Activated B cell treated with CpG ODN at 0.5 μM for 24 hours (primary cell): ENCODE results near the gene CDC7. TPM values are rescaled to one million over a fixed set of nuclear protein-coding genes. Genes with fewer than 3 reads are reported as not detected.

Source experiments
- ATAC-seq: fragments of 200-7000 bp; cut with Tn5 transposase; one replicate; pipeline ENCODE4 v1.10.0; 2021; ENCODE audit warnings: low read depth, mild to moderate bottlenecking, moderate library complexity
- CTCF ChIA-PET: fragments of 350-600 bp; sonication (Branson Sonifier 250); formaldehyde crosslinking; loops from one replicate; lab custom pipeline; 2021; ENCODE audit warnings: antibody characterized with exemption; lab: Charles Lee
- POLR2A ChIA-PET: fragments of 350-600 bp; sonication (Branson Sonifier 250); formaldehyde crosslinking; loops from one replicate; lab custom pipeline; 2021; ENCODE audit warnings: antibody characterized with exemption; lab: Charles Lee
- DNase-seq: peaks from one replicate; pipeline ENCODE4 v3.0.0; 2022
- H3K27ac Mint-ChIP-seq: one replicate; pipeline ENCODE4 v1.8.0; 2020; ENCODE audit warnings: mixed read lengths
- H3K27me3 Mint-ChIP-seq: one replicate; pipeline ENCODE4 v1.8.0; 2021; ENCODE audit warnings: mixed read lengths
- H3K36me3 Mint-ChIP-seq: one replicate; pipeline ENCODE4 v1.8.0; 2021; ENCODE audit warnings: low read depth, mixed read lengths
- H3K4me1 Mint-ChIP-seq: one replicate; pipeline ENCODE4 v1.8.0; 2021; ENCODE audit warnings: mixed read lengths
- H3K4me3 Mint-ChIP-seq: one replicate; pipeline ENCODE4 v1.8.0; 2020; ENCODE audit warnings: mild to moderate bottlenecking, mixed read lengths
- H3K9me3 Mint-ChIP-seq: one replicate; pipeline ENCODE4 v1.8.0; 2020; ENCODE audit warnings: mixed read lengths
- intact Hi-C: fragments of 100-400 bp; cut with micrococcal nuclease; formaldehyde crosslinking; loops from one replicate; pipeline ENCODE4 v1.15.1; 2024
- total RNA-seq: library from RNA; stranded (reverse); gene quantifications from 2 replicates; pipeline ENCODE4 v1.2.3, GENCODE V29; 2022
- TF ChIP-seq, protein P1 (sequence below): fragments of 200-600 bp; IDR thresholded peaks from one replicate; pipeline ENCODE4 v1.8.0; 2022; ENCODE audit warnings: antibody characterized with exemption, mild to moderate bottlenecking

Gene CDC7
- total RNA-seq, 1 donor from 2014 or later, result 7.3 TPM

DNA sequence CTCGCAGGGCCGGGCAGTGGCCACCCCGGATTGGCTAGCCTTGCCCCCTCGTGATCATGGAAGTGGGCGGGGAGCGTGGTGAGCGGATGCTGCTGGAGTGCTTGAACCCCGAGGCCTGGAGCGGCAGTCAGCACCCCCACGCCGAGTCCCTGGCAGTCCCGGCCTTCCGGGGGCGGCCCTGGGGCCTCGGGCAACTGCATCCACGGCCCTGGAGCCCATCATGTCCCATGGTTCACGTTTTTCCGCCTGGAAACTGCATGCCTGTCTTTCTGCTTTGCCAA lies 45.6 kb downstream of the CDC7 start:
- Mint-ChIP-seq H3K36me3 (no peaks in the 10 kb centered on the region), H3K9me3 (no peaks in the 10 kb centered on the region), H3K27ac (no peak overlapping the region), H3K4me3 (no peak overlapping the region), H3K27me3 (peaks cover 10% of the 10 kb centered on the region), H3K4me1 (peaks cover 11% of the 10 kb centered on the region)
- TF ChIP-seq, protein P1, sequence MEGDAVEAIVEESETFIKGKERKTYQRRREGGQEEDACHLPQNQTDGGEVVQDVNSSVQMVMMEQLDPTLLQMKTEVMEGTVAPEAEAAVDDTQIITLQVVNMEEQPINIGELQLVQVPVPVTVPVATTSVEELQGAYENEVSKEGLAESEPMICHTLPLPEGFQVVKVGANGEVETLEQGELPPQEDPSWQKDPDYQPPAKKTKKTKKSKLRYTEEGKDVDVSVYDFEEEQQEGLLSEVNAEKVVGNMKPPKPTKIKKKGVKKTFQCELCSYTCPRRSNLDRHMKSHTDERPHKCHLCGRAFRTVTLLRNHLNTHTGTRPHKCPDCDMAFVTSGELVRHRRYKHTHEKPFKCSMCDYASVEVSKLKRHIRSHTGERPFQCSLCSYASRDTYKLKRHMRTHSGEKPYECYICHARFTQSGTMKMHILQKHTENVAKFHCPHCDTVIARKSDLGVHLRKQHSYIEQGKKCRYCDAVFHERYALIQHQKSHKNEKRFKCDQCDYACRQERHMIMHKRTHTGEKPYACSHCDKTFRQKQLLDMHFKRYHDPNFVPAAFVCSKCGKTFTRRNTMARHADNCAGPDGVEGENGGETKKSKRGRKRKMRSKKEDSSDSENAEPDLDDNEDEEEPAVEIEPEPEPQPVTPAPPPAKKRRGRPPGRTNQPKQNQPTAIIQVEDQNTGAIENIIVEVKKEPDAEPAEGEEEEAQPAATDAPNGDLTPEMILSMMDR, result no peak
- POLR2A ChIA-PET, result no interaction called here
- CTCF ChIA-PET, result no interaction called here
- ATAC-seq (no peak), DNase-seq (no peak)
- intact Hi-C loops, result no loop called here

DNA sequence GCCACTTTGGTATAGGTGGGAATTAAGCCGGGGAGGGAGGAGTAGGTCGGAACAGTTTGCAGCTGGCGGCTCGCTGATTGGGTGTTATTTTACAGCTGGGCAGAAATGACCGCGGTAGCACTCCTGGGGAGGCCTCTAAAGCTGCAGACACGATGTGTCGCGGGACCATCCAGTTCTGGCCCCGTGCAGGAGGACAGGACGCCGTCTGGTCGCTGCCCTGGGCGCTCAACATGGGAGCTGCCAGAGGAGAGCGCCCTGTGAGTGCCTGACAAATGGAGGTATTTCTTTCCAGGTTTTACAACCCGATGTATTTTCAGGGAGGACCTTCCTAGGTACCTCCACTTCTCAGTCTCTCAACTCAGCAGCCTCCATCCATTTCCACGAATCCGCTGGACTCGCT lies 46.2 kb downstream of the CDC7 start:
- CTCF ChIA-PET, result no interaction called here
- intact Hi-C loops, result no loop called here
- peaks cover 11% of the 10 kb centered on the region for H3K4me1 Mint-ChIP-seq
- no peak for DNase-seq
- H3K4me3 Mint-ChIP-seq, result no peak overlapping the region
- TF ChIP-seq, protein P1, result no peak
- H3K9me3 Mint-ChIP-seq, result no peaks in the 10 kb centered on the region
- H3K36me3 Mint-ChIP-seq, result no peaks in the 10 kb centered on the region
- no peak overlapping the region for H3K27ac Mint-ChIP-seq
- peaks cover 10% of the 10 kb centered on the region for H3K27me3 Mint-ChIP-seq
- no peak for ATAC-seq
- POLR2A ChIA-PET, result no interaction called here

DNA sequence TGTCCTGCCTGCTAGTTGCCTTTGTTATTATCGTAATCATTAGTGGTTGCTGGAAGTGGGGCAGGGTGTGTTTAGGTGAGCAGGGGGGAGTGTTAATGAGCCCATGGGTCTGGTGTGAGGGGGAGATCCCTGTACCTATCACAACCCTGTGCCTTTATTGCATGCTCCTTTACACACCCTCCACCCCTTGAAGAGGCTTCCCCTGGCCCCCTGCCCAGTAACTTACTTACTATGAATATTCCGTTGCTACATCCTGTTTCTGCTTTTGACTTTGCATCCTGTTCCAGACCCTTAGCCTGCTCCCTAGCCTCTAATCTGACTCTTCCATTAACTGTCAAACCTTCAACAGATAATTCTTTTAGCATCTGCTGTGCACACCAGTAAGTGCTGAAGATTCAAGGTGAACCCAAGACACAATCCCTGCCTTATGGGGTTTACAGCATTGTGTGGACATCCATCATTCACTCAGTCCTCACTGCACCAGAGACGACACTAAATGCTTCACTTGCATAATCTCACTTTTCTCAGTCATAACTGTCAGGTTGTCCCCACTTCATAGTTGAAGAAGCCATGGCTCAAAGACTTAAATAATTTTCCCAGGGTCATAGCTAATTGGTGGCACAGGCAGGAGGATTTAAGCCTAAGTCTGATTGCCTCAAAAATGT lies 47.9 kb downstream of the CDC7 start:
- Mint-ChIP-seq H3K4me3 (no peak overlapping the region), H3K27ac (no peak overlapping the region), H3K9me3 (no peaks in the 10 kb centered on the region), H3K27me3 (peaks cover 10% of the 10 kb centered on the region), H3K4me1 (peaks cover 11% of the 10 kb centered on the region), H3K36me3 (no peaks in the 10 kb centered on the region)
- POLR2A ChIA-PET, result no interaction called here
- intact Hi-C loops, result no loop called here
- CTCF ChIA-PET, result no interaction called here
- no peak for DNase-seq
- TF ChIP-seq, protein P1, result no peak
- no peak for ATAC-seq

DNA sequence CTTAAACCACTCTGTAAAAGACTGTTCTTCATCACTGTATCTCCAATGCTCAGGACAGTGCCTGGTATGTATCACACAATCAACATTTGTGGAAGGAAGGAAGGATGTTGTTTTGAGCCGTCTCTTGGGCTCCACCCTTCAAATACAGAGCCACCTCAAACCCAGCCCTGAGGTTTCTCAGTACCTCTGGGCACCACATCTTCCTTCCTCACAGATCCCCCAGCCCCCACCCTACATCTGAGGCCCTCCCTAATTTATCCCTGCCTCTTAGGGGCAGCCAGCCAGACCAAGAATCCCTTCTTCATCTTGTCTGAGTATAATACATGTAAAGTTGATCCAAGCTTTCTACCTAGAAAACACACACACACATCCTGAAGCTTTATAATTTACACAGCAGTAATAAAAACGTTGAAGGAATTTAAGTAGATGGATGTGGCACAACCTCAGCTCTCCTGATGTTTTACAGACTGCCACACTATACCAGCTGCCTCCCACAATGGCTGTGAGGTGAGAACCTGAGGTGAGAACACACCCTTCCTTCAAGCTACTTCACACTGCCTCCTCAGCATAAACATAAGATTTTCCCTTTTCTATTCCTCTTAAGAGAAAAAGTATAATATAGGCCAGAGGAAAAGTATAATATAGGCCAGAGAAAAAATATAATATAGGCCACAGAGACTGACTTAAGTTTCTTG lies 48.5 kb downstream of the CDC7 start:
- Mint-ChIP-seq H3K27me3 (peaks cover 13% of the 10 kb centered on the region), H3K4me1 (peaks cover 11% of the 10 kb centered on the region), H3K27ac (no peak overlapping the region), H3K9me3 (no peaks in the 10 kb centered on the region), H3K36me3 (no peaks in the 10 kb centered on the region), H3K4me3 (no peak overlapping the region)
- DNase-seq (no peak), ATAC-seq (no peak)
- intact Hi-C loops, result no loop called here
- ChIA-PET CTCF (no interaction called here), POLR2A (no interaction called here)
- TF ChIP-seq, protein P1, result no peak

DNA sequence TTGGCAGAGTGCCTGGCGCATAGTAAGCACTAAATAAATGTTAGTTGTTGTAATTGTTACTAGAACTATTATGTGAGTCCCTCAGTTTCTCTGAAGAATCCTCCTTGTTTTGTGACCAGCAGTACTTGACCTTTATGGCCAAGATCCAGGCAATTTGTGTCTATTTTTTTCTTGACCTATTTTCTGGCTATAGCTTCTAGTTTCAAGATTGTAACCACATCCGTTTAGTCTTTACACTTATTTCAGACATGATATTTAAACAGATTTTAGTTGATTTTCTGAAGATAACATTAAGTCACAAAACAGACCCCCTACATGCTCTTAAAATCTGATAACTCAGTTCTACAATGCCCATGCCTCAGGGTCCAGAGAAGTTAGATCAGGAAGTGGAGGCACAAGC lies 50.3 kb downstream of the CDC7 start:
- H3K9me3 Mint-ChIP-seq, result no peaks in the 10 kb centered on the region
- CTCF ChIA-PET, result no interaction called here
- TF ChIP-seq, protein P1, result no peak
- no peaks in the 10 kb centered on the region for H3K36me3 Mint-ChIP-seq
- intact Hi-C loops, result no loop called here
- H3K4me1 Mint-ChIP-seq, result peaks cover 11% of the 10 kb centered on the region
- ATAC-seq (no peak), DNase-seq (no peak)
- peaks cover 12% of the 10 kb centered on the region for H3K27me3 Mint-ChIP-seq
- POLR2A ChIA-PET, result no interaction called here
- no peak overlapping the region for H3K27ac Mint-ChIP-seq
- no peak overlapping the region for H3K4me3 Mint-ChIP-seq
